ENCODE data around the gene SPINK1.
"Not testable (repeated sequence)": the region's sequence is repeated elsewhere in the genome, so short reads cannot be mapped to it uniquely, and the experiment has no call there.

SPINK1 gene

DNA sequence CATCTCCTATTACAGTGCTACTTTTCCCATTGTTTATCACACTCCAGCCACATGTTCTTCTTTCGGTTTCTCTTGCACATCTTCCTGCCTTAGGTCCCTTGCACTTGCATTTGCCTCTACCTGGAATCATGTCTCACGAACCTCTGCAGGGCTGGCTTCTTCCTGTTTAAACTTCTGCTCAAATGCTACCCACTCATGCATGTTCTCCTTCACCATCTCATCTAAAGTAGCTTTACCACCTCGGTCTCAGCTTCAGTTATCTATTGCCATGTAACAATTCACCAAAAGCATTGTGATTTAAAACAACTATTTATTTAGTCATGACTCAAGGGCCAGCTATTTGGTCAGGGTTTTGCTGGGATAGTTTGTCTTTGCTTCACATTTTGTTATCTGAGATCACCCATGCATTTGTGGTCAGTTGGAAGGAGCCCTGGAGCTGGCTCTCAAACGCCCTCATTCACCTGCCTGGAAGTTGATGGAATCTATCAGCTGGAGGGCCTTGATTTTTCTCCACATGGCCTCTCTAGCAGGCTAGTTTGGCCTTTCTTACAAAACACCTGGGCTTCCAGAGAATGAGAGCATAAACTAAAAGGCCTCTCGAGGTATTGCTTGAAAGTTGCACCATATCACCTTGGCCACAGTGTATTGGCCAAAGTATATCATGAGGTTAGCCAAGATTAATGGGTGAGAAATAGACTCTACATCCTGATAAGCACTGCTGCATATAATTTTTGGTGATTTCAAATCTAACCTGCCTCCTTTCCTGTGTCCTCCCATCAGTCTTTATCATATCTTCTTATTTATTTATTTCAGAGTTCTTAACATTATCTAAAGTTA, 21.4 kb downstream of the SPINK1 start:
- FAIRE-seq, result no peak
- DNase-seq (ENCODE audit: low spot score), result peak; percentile 38

DNA sequence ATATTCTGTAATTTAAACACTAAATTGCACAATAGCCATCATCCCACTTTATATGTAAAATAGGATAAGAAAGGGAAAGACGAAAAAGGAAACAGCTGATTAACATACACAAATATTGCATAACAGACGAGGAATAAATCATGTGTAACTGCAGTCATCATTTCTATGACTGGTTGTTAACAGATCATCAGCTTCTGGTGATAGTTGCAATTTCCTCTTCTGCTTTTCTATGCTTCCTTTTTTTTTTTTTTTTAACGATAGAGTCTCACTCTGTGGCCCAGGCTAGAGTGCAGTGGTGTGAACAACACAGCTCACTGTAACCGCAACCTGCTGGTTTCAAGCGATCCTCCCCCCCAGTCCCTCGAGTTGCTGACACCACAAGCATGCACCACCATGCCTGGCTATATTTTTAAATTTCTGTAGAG, 26.4 kb downstream of the SPINK1 start:
- FAIRE-seq, result no peak
- no peak for DNase-seq (ENCODE audit: low spot score)

DNA sequence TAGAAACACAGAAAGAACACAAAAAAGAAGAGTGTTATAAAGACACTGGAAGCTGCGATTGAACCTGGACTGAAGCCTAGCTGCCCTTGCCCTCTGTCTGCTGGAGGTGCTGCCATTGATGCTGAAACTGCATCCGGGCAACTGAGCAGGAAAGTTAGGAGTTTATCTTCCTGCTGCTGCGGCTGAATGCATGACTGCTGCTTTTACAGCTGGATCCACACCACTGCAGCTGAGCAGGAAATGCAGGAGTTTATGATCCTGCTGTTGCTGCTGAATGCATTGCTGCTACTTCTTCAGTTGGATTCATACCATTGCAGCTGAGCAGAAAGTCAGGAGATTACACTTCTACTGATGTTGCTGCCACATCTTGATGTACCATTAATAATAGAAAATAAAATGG, 27.1 kb downstream of the SPINK1 start:
- FAIRE-seq, result no peak

DNA sequence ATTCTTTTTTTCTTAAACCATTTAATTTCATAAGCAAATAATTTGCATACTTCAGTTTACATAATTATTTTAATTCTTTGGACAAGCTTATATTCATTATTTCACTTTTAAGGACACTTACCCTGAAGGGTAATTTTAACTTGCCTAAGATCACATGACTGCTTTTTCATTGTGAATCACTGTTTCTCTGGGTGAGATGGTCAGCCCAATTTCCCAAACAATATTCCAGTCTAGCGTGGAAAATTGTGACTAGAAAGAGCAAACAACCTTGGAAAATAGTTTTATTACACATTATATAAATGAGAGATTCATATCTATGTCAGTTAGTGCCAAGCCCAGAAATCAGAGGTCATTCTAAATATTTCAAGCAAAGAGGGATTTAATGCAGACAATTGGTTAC, 27.5 kb downstream of the SPINK1 start:
- DNase-seq (ENCODE audit: low spot score) (no peak), FAIRE-seq (no peak)

More for the DNA sequence above, 27.1 kb downstream of the SPINK1 start:
- DNase-seq (ENCODE audit: low spot score), result no peak

DNA sequence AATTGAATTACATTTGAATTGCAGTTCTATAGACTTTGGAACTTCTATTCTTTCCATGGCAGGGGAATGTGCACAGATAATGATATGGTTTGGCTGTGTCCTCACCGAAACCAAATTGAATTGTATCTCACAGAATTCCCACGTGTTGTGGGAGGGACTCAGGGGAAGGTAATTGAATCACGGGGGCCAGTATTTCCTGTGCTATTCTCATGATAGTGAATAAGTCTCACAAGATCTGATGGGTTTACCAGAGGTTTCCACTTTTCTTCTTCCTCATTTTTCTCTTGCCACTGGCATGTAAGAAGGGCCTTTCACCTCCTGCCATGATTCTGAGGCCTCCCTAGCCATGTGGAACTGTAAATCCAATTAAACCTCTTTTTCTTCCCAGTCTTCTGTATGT, 28.3 kb downstream of the SPINK1 start:
- not testable (repeated sequence) for FAIRE-seq; DNase-seq (ENCODE audit: low spot score)

DNA sequence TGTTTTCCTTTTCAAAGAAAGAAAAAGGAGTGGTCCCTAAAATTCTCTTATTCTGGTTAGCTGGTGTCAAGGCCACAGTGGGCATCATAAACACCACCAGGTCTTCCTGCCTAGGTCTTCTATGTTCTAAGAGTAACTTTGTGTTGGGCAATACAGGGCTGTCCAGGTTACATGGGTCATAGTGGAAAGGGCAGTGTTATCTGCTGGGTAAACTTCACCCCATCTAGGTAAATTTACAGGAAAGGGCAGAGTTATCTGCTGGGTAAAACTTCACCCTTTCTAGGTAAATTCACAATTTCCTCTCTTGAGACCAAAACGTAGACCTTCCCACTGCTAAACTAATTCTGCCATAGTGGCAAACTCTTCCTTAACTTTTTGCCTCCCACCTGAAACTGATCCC, 30.0 kb downstream of the SPINK1 start:
- DNase-seq (ENCODE audit: low spot score) (no peak), FAIRE-seq (no peak)

DNA sequence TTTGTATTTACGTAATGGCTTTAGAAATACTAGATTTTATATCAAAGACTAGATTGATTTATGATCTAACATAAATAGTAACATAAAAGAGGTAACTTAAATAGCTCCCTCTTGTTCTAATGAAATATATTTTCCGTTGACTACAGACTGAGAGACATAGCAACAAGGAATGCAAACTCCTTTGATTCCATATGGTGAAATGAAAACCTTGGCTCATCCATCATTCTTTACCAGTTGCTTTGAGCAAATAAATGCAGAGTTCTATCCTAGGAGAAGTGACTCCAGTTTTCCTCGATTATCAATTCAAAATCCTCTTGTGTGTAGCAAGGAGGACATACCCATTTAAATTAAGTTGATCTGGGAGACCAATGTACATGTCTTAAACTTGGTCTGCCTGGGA, 31.0 kb downstream of the SPINK1 start:
- no peak for FAIRE-seq
- no peak for DNase-seq (ENCODE audit: low spot score)

DNA sequence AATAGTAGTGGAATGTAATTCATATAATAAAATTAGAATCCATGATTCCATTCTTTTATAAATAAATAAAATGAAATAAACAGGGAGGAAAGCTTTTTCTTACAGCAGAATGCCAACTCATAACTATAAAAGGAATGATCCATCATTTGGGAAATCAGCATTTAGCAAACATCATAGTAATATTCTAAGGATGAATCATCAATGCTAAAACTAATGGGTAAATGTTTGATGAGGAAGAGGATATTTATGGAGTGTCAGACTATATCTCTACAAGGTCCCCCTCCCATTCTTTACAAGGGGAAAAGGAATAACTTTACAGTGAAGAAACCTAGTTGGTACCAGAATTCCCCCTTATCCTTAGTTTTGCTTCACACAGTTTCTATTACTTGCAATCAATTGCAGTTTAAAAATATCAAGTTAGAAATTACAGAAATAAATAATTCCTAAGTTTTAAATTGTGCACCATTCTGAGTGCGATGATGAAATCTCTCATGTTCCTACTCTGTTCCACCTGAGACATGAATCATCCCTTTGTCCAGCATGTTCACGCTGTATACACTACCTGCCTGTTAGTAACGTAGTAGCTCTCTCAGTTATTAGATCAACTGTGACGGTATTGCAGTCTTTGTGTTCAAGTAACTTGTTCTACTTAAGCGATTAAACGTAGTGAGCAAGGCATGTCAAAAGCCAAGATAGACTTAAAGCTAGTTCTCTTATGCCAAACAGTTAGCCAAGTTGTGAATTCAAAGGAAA, 34.7 kb downstream of the SPINK1 start:
- DNase-seq (ENCODE audit: low spot score) (no peak), FAIRE-seq (no peak)

DNA sequence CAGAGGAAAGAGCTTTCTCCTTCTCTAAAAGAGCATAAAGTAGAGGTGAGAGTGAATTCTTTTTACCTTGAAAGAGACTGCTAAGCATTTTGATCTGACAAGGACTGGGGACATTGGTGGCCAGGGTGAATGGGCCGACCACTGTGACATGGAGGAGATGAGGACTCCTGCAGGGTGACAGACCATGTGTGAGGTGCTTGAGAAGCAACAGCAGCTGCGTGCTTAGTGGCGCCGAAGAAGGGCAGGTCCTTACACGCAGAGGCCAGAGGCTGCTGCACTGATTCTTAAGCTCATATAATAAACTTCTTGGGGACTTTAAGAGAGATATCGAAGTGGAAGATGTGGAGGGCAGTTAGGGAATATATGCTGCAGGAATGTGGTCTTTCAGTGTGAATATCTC, 40.3 kb downstream of the SPINK1 start:
- DNase-seq (ENCODE audit: low spot score) (no peak), FAIRE-seq (no peak)

DNA sequence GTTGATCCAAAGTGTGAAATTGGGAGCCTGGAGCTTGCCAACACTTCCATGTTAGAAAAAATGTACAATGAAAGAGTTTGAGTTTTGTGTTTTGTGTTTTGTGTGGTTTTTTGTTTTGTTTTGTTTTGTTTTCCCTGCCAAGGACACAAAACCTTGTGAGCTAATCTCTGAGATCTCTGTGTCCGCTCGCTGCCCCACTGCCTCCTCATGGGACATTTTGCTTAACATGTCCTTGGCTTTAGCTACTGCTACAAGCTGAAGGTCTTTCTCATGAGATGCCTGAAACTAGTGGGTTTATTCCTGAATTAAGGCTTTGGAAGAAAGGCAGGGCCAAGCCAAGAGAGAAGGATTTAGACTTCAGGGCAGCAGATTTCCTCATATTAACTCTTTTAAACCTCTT, 41.7 kb downstream of the SPINK1 start:
- FAIRE-seq (no peak), DNase-seq (ENCODE audit: low spot score) (no peak)

DNA sequence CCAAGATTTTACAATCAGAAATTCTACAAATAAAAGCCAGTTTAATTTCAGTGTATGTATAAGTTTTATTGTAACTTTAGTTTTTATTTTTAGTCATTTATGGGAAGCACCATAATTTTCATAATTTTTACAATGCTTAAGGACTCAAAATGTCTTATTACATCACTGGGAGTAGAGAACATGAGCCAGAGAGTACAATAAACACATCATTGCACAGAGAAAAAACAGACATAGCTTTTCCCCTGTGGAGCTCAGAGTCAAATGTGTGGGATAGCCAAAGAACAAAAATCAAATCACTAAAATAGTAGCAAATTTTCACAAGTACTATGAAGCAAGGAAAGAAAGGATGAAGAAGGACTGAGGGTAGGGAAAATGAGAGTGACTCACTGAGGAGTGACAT, 43.4 kb downstream of the SPINK1 start:
- no peak for FAIRE-seq
- no peak for DNase-seq (ENCODE audit: low spot score)

DNA sequence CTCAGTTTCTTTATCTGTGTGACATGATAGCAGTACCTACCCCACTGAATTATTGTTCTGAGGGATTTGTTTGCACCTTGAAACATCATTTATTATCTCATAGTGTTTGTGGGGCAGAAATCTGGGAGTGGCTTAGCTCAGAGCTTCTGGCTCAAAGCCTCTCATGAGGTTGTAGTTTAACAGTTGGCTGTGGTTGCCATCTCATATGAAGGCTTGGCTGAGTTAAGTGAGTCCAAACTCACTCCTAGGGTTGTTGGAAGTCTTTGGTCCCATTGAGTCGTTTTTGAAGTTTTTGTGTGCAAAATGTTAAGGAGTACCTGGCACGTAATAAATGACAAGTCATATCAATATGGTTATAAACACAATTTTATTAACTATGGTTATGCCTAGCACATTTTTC, 45.3 kb downstream of the SPINK1 start:
- FAIRE-seq, result no peak

DNA sequence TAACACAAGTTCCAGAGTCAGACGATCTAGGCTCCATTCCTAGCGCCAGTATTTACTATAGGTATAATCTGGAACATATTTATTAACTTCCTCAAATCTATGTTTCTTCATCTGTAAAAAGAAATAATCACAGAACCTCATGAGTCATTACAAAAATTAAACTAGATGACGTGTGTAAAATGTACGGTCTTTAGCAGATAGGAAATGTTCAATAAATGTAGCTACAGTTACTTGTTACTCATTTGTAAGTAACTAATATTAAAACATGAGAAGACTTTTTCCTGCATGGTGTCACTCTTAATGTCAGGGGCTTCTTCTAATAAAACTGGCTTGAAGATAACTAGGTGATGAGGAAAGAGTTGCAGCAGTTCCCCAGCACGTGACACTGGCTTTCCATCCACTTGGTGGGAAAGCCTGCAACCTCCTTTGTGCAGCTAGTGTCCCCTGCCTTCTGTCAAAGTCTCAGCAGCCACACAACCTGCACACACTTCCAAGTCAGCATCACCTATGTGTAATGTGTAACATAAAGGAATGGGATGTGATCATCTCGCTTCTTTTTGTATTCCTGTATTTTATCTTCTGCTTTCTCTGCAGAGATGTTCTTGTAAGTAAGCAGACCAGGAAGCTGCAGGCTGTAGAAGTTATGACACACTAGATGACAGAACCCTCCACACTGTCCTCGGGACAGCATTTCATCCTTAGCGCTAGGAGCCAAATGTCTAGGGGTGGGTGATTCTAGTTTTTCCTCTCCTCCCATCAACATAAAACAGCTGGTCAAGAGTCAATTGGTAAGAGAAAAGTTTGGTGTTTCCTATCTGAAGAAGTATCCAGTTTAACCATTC, 47.1 kb downstream of the SPINK1 start:
- FAIRE-seq (no peak), DNase-seq (ENCODE audit: low spot score) (no peak)

More for the DNA sequence above, 45.3 kb downstream of the SPINK1 start:
- DNase-seq (ENCODE audit: low spot score), result no peak

DNA sequence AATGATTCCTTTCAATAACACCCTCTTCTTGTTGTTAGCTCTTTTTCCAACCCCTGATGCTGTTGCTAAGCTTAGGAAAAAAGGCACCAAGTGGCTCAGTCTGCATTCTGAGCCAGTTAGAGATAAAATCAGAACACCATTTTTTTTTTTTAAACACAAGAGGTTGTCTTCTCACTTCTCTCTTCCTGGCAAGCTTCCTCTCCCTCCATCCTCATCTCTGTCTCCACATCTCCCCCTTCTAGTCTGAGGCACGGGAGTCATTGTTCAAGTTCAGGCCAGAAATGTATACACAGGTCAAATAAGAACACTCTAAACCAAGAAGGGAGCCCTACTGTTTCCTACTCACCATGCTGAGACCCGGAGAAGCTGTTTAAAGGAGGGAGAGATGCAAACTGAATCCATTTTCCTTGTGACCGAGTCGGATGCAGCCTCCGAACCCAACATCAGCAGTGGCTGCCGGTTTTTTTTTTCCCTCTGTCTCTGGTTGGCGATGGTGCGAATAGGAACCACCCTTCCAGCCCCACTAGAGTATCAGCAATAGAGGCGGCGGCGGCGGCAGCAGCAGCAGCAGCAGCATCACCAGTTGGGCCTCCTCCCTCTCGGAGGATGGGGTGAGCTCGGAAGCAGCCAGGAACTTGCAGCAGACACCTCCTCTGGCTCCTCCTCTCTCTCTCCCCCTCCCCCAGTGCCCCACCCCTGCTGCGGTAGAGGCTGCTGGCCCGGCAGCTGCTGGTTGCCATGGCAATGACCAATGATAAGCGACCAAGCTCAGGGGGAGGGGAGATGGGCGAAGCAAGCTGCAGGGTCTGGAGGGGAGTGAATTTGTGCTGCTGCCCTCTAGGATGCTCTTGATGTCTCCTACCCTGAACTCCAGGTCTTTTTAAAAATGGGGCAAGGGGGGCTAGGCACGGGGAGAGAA, 49.1 kb downstream of the SPINK1 start, which contains the start of gene JAKMIP2:
Gene JAKMIP2, minus strand, starts transcription at position 619 of the 919 bp plus-strand sequence. CDS start 110,922 bp downstream, outside the sequence.
- peak; percentile 78 for FAIRE-seq
- peak; percentile 98 for DNase-seq (ENCODE audit: low spot score)

DNA sequence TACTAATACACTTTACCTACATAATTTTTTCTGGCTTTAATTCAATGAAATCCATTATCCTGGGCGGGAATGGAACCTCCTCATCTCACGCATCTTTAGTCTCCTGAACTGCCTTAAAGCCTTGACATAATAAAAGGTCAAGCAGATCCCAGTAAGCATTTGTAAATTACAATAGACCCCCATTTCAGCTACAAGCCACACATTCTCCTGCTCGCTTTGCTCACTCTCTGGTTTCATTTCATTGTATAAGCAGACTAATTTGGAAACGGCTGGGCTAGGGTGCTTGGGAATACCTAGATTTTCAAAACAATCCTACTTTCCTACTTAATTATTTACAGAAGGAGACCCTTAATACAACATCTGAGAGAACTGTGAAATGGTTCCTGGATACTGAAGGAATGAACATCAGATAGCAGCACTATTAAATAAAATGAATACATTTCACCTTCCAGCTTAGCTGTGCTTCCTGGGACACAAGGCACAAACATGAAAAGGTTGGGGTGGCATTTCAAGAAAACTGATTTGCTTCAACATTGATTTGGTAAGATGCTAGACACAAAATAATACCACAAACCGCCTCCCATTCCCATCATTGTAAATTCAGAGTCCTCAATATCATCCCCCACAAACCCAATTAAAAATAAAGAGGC, 50.4 kb downstream of the SPINK1 start:
- DNase-seq (ENCODE audit: low spot score) (no peak), FAIRE-seq (no peak)

DNA sequence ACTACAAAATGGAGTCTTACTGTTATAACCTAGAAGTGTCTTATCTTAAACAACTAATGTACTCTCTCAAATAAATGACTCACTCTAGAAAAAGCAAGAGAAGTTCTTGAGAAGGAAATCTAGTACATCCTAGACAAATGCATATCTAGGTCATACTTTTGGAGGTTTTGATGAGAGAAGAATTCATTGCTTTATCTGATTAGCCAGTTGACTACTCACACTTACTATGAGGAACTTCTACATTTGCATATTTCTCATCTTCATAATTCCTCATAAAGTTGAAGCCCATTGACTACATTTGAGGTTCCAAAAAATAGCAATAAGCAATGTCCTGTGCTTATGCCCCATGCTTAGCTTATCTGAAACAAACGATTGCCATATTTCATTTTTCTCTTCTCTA, 51.8 kb downstream of the SPINK1 start:
- FAIRE-seq (no peak), DNase-seq (ENCODE audit: low spot score) (no peak)

DNA sequence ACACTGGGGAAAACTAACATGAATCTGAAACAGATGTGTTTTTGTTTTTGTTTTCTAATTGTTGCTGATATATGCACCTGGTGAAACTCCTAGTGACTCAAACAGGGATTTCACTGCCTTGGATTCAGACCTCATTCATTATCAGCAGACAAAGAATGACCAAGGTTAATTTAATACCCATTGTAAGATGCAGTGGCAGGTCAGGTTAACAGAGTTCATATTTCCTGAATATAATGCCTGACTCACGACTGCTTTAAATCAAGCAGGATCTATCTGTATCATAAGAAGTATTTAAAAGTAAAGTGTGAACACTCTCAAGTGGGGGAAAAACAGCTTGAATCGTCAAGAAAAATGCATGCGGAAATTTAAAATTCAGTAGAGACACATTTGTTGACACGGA, 54.5 kb downstream of the SPINK1 start:
- FAIRE-seq, result no peak
- DNase-seq (ENCODE audit: low spot score), result no peak
